ENCODE measurements around the gene HMGCR.
"Not testable (repeated sequence)": the region's sequence is repeated elsewhere in the genome, so short reads cannot be mapped to it uniquely, and the experiment has no call there.

HMGCR gene

DNA sequence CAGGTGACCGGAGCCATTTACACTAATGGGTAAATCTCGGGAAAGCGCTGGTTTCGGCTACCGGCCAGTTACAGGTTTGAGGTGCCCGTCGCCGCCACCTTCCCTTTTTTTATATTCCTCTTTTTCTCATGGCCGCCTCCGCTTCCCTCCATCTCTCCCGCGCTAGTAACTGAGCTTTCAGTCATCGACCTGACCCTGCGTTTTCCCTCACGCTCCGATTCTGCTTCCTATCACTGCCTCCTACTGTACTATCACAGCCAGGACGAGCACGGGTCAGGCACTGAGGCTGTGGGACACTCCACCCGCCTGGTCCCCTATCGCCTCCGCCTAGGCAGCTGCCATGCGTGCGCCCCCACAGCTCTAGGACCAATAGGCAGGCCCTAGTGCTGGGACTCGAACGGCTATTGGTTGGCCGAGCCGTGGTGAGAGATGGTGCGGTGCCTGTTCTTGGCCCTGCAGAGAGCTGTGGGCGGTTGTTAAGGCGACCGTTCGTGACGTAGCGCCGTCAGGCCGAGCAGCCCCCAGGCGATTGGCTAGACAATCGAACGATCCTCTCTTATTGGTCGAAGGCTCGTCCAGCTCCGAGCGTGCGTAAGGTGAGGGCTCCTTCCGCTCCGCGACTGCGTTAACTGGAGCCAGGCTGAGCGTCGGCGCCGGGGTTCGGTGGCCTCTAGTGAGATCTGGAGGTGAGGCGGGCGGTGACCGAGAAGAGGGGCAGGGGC is at the start of gene HMGCR:
HMGCR (plus strand) TSS at position 606 of the 722 bp plus-strand sequence. CDS start 5,386 bp downstream, outside the sequence.
- DNase-seq = peak; percentile 100

DNA sequence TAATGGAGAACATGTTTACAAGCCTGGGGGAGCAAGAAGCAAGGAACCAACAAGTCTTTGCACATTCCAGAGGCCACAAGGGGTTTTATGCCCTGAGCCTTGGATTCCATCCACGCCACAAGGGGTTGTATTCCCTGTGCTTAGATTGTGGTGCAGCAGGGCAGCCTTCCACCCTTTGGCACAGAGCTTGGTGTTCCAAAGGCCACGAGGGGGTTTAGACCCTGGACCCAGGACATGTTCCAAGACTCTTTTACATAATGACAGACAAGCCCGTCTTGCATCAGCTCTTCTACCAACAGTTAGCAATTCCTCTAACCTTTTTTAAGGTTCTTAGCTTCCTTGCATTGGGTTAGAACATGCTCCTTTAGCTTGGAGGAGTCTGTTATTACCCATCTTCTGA is 45.2 kb upstream of the HMGCR start:
- not testable (repeated sequence) for DNase-seq

GRCh38 chr5:75300084-75300483 is 36.9 kb upstream of the HMGCR start:
- DNase-seq = no peak

- no peak for DNase-seq
These were observed 33.6 kb upstream of the HMGCR start for GRCh38 chr5:75303419-75303818.

- not testable (repeated sequence) for DNase-seq
These were observed 32.5 kb upstream of the HMGCR start for GRCh38 chr5:75304486-75304885.

DNA sequence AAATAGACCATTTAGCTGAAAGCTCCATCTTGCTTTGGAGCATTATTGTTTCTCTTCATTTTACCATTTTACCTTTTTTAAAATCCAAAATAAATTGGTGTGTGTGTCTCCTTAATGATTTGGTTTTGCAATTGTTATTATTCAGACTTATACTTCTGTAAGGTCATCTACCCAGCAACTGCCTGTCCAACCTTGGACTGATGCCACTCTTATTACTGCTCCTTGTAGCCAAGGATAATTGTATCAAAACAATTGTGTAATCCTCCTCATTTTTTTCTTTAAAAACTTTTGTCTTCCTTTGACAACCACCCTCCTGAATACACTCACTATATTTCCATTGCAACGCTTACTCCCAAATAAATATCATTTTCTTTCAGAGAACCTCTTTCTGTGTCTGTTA is 30.3 kb upstream of the HMGCR start:
- DNase-seq = no peak

DNA sequence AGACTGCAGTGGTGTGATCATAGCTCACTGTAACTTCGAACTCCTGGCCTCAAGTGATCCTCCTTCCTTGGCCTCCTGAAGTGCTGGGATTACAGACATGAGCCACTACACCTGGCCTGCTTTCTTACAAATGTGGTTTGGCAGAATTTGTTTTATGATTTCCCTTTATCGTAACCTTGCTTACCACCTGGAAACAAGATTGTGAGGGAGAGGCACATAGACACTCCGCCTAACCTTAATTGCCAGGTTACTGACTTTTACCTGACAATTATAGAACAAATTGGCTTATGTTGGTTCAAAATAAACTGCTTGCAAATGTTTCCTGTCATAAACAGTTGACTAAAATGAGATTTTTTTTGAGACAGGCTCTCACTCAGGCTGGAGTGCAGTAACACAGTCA is 26.8 kb upstream of the HMGCR start:
- DNase-seq = no peak

DNA sequence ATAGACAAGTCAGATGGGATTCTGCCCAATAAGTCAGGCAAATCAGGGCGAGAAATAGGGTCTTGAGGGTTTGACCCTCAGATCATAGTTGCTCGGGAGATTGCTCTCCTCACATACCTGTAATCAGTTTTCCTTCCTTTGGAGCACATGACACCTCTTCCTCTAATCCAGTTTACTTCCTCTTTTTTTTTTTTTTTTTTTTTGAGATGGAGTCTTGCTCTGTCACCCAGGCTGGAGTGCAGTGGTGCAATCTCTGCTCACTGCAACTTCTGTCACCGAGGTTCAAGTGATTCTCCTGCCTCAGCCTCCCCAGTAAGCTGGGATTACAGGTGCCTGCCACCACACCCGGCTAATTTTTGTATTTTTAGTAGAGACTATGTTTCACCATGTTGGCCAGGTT is 17.9 kb upstream of the HMGCR start:
- DNase-seq = not testable (repeated sequence)

- no peak for DNase-seq
These were observed 17.4 kb upstream of the HMGCR start for GRCh38 chr5:75319638-75320037.

DNA sequence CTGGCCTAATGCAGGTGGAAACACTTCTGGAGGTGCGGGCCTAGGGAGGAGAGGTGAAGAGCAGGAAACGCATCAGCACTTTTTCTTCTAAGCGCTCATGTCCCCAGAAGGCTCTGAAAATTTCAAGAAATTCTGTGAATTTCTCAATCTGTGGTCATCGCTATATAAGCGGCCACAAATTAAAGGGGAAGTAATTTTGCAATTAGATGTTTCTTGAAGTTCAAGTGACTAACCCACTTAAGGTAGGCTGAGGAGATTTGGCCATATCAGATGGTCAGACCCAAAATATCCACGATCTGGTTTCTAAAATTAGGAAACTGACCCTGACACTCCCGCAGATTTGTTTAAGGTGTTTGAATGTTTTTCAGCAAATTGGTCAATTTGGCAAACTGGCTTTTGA is 16.6 kb upstream of the HMGCR start:
- no peak for DNase-seq

- no peak for DNase-seq
These were observed 15.0 kb upstream of the HMGCR start for GRCh38 chr5:75322066-75322465.

DNA sequence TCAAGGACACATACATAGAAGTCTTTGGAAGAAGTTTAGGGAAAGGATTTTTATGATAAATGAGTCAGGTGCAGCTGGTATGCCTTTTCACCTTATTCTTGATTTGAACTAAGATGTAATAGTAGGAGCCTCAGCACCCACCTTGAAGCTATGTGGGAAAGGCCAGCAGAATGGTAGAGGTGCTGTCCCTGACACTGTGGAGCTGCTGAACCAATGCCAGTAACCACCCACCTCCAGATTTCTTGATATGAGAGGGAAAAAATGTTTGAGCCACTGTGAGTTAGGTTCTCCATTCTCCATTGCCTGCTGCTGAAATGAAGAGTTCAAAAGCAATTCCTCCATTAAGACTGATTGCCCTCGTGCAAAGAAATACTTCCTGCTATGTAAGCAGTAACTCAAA is 12.2 kb upstream of the HMGCR start:
- DNase-seq = no peak

- no peak for DNase-seq
These were observed 11.8 kb upstream of the HMGCR start for GRCh38 chr5:75325242-75325641.

DNA sequence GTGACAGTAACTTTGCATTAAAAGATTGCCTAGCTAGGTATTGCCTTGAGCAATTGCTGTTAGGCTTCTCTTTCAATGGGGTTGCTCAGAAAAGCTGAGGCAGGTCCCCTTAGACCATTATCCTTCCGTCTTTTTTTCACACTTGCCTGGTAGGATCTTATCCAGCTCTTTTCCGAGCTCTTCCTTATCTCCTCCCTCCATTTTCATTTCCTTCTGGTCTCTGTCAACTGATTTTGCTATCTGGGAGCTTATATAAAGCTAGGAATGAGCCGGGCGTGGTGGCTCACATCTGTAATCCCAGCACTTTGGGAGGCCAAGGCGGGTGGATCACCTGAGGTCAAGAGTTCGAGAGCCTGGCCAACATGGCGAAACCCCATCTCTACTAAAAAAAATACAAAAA is 6.6 kb upstream of the HMGCR start:
- no peak for DNase-seq

DNA sequence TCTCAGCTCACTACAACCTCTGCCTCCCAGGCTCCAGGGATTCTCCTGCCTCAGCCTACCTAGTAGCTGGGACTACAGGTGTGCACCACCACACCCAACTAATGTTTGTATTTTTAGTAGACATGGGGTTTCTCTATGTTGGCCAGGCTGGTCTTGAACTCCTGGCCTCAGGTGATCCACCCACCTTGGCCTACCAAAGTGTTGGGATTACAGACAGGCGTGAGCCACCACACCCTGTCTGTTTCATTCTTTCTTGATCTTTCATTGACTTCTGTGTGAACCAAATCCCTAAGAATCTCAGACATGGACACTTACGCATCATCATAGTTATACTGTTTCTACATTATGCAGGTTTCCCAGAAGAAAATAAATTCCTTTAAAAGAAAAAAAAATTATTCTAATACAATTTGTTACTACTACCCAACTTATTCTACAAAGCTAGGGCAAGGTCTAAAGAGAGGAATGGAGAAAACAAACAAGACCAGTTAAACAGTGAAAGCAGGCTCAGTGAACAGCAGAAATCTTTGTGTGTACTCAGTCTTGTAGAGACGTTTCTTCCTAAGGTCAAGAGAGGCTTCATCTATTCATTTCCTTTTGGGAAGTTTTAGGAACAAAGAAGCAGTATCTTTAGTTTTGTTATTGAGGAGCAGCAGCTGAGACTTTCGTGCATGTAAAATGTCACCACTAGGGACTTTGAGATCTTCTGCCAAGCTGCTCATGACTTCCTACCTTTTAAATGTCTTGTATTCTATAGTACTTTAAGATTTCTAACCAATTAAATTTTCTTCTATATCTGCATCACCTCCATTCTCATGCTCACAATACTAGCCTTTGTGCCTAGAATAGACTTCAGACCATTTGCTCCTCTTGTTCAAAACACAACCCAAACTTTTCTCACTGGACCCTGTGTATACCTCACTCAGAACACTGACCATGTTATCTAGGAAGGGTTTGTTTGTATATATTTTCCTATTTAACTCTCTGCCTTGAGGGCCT is 5.6 kb upstream of the HMGCR start:
- DNase-seq = no peak

DNA sequence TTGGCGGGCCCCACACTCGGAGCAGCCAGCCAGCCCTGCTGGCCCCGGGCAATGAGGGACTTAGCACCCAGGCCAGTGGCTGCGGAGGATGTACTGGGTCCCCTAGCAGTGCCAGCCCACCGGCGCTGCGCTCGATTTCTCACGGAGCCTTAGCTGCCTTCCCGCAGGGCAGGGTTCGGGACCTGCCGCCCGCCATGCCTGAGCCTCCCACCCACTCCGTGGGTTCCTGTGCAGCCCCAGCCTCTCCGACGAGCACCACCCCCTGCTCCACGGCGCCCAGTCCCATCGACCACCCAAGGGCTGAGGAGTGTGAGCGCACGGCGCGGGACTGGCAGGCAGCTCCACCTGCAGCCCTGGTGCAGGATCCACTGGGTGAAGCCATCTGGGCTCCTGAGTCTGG is 3.3 kb upstream of the HMGCR start:
- DNase-seq = not testable (repeated sequence)

GRCh38 chr5:75334413-75334812 is 2.6 kb upstream of the HMGCR start:
- not testable (repeated sequence) for DNase-seq

DNA sequence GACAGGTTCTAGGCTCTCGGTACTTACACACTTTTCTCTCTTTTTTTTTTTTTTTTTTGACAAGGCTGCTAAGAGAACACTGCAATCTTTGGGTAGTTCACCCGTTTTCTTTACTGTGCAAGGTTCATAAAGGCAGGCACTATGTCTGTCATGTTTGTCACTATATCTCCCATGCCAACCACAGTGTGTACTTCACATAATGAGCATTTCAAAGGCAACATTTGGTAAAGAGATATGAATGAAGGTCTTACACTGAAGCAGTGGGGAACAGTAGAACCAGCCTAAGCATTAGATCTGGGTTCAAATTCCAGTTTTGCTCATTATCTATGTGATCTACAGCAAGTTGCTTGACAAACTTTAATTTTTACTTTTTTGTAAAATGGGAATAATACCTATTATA is 1.5 kb upstream of the HMGCR start:
- no peak for DNase-seq

DNA sequence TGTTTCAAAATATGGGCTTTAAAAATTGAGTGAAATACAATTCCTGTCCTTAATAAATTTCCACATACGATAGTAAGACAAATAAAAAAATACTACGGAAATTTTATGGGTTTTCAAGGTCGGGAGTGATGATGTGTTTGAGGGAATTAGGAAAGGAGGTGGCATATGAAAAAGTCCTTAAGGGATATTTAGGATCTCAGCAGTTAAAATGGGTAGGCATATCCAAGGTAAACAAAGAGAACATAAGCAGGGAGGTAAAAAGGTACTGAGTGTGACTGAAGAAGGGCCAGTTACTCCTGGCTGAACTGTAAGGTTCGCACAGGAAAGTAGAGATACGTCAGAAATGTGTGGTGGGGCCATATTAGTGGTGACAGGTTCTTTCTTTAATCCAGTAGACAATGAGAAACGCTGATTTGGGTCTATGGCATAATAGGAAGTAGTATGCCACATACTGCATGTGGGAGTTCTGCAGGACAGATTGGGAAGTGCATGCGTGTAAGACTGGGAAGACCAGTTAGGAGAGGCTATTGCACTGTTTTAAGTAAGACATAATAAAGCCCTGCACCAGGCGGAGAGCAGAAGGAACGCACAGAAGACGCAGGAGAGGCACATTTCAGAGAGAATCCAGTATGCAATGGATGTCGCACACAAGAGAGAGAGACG is 937 bp upstream of the HMGCR start:
- DNase-seq = peak; percentile 43

DNA sequence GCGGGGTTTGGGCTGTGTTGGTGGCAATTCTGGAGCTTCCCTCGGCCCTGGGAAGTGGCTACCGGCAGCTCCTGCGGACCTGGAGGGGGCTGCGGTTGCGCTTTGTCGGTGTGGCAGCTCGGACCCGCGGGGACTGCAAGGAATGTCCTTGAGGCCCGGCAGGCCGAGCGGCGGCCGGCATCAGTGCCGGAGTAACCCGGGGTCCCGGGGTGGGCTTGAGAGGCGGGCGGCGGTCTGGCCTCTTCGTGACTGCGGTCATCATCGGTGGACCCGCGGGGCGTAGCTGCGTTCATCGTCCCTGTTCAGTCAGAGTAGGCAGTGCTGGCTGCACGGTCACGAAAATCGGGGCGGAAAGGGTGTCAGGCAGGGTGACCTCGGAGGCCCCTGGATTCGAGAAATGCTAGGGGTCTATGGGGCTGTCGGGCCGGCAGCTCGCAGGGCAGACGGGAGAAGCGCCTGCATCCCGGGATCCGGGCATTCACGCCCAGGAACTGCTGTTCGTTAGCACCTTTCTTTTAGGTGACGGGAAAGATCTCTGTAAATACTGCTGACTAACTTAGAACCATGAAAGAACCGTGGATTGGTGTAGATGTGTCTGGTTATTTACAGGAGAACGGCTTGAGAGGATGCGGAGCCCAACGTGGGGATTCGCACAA is 474 bp downstream of the HMGCR start:
- peak; percentile 15 for DNase-seq

DNA sequence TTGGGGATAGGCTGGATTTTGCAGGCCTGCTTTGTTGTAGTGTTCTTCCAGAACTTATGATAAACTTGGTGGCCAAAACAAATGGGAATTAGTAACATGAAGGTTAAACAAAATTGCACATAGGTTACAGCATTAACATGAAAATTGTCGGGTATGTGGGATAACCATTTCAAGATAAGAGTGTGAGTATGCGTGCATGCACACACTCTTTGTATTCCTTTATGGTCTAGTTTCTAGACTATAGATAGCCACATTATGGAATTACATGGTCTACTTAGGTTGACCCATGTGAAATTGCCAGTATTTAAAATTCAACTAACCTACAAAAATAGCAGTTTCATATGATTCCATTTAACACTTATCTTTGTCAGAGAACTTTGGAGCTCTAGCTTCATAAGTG is 1.4 kb downstream of the HMGCR start:
- DNase-seq = no peak

DNA sequence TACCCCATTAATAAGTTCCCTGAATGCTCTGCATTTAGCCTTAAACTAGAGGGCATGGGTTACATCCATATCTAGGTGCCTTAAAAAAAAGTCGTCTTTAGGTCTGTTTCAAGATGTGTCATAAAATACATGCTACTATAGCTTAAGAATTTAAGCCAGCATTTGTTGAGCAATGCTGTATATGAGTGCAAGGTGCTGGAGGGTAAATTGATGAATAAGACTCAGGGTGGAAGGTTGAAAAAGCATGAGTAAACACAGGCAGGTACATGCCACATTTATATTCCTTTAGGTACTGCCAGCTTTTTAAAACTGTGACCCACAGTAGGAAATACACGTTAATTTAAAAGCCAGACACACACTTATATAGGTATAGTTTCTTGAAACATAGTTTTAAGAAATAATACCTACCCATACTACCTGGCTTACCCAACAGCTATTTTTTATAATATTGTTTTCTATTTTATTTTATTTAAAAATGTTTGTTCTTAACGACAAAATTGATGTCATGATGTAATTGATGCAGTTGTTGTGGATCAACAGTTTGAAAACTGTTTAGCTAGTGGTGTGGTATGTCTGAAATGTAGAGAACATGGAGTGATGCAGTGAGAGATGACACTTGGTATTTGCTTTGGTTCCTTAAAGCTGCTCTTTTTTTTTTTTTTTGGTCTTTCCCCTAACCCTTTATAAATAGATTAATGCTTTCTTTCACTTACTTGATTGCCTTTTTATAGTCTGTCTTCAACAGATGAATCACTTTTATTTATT is 3.9 kb downstream of the HMGCR start:
- DNase-seq = no peak
